Bone marrow (tissue), 2 donors: ENCODE results near the gene DCTN5.
"Not testable (repeated sequence)": the region's sequence is repeated elsewhere in the genome, so short reads cannot be mapped to it uniquely, and the experiment has no call there.

Experiments
- DNase-seq, 2 donors: peaks; one replicate each; lab custom pipeline; 2025; lab: John Stamatoyannopoulos, UW

Gene DCTN5

GRCh38 chr16:23694265-23694643, 53.0 kb downstream of the DCTN5 start:
- no peak for DNase-seq

- no peak for DNase-seq
Observed at GRCh38 chr16:23694644-23695373, 53.5 kb downstream of the DCTN5 start.

DNA sequence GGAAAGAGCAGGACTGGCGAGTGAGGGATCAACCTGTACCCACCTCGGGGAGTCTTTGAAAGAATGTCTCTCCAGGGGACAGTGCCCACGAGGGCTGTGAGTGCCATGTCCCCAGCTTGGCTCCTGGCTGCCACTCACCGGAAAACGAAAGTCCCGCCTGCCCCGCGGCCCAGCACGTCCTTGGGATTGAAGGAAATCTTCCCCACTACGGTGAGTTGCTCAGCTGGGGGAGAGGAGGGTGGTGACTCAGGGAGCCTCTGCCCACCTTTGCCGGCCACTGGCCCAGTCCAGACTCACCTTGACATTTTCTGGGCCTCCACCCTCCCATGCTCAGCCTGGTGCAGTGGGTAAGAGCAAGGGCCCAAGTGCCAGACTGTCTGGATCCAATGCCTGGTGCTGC, 54.5 kb downstream of the DCTN5 start:
- DNase-seq: no peak

- DNase-seq: no peak
Observed at GRCh38 chr16:23699100-23699499, 57.8 kb downstream of the DCTN5 start.

- no peak for DNase-seq
Observed at GRCh38 chr16:23700093-23700492, 58.8 kb downstream of the DCTN5 start.

DNA sequence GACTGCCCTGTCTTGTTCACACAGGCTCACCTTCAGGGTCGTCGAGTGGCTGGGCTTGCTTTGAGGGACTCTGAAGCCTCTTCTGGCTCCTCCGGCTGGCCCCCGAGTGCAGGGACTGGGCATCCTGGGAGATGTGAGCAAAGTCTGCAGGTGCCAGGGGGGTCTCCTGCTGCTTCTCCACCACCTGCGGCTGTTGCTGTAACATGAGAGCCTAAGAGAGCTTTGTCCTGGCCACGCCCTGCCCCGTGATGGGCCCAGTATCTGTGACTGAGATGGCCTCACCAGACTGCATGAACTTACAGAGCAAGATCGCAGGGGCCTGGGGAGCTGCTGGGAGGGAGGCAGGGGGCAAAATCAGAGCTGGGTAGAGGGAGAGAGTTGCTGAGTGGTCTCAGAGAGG, 59.2 kb downstream of the DCTN5 start:
- no peak for DNase-seq

DNA sequence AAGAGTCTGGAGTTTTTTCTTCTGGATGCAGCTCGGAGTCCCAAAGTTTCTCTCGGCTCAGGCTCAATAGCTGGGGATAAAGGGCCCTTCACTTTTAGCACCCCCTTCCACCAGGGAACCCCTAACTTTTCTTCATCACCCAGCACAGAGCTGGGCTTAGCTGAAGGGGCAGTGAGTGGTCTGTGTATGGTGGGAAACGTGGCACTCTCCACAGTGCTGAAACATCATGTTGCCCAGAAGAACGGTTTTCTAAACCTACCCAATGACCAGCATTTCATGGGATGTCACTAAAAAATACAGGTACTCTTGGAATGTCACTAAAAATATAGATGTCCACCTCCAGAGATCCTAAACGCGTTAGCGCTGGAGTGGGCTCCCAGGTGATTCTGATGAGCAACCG, 59.8 kb downstream of the DCTN5 start:
- no peak for DNase-seq

GRCh38 chr16:23702951-23703350, 61.7 kb downstream of the DCTN5 start:
- DNase-seq: no peak

GRCh38 chr16:23704772-23705516, 63.7 kb downstream of the DCTN5 start:
- no peak for DNase-seq

DNA sequence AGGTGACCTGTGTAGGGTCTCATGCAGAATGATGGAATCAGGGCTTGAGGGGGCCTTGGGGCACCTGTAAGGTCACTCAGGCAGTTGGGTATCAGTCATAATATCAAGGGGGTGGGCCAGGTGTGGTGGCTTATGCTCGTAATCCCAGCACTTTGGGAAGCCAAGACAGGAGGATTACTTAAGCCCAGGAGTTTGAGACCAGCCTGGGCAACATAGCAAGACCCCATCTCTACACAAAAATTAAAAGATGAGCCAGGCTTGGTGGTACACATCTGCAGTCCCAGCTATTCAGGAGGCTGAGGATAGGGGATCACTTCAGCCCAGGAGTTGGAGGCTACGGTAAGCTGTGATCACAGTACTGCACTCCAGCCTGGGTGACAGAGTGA, 64.2 kb downstream of the DCTN5 start:
- no peak for DNase-seq

DNA sequence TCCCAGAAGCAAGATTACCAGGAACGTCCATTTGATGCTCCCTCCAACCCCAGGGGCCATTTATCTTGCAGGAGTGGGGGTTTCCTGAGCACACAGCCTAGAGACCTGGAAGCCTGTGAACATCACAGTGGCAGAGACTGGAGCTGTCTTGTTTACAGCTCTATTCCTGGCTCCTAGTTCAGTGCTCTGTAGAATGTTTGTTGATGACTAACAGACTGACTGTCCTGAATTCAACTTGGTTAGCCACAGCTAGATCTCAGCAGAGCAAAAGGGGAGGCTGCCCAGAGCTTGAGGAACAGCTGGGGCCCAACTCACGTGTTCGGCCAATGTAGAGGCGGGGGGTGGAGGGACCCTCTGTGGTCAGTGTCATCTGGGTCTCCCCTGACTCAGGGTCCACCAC, 65.2 kb downstream of the DCTN5 start:
- no peak for DNase-seq

DNA sequence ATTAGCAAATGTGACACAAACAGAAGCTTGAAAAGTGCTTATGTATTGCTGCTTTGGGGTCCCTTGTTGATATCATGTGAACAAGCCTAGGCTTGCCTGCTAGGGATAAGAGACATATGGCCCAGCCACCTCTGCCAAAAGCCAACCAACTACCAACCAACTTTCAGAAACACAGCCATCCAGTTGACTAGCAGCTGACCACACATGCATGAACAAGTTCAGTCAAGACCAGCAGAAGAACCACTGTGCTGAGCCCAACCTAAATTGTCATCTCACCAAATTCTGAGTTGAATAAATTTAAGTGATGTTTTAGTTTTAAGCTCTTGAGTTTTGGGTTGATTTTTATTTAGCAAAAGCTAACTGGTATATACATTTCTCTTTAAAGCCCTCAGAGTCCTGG, 68.3 kb downstream of the DCTN5 start:
- no peak for DNase-seq

- no peak for DNase-seq
Observed at GRCh38 chr16:23710008-23710407, 68.7 kb downstream of the DCTN5 start.

- no peak for DNase-seq
Observed at GRCh38 chr16:23710504-23710903, 69.2 kb downstream of the DCTN5 start.

GRCh38 chr16:23711785-23712184, 70.5 kb downstream of the DCTN5 start:
- DNase-seq: no peak

DNA sequence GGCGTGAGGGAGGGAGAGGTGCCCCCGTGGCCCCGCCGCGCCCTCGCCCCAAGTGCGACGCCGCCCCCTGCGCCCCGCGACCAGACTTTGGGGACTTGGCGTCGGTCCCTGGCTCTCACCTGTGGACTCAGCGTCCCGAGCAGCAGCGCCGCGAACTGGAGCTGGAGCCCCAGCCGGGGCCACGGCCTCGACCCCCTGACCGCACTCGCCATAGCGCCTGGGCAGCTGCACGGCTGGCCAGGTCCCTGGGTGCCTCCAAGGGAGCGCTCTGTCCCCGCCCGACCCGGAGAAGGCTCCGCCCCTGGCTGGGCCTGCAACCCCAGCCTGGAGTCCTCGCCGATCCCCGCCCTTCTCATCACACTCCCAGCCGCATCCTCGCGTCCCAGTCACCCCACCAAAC, 71.7 kb downstream of the DCTN5 start, which contains the start of gene ERN2:
TSS of gene ERN2 (minus strand) at position 247 of the 400 bp plus-strand sequence. CDS start at position 212, 35 bp downstream.
- no peak for DNase-seq

DNA sequence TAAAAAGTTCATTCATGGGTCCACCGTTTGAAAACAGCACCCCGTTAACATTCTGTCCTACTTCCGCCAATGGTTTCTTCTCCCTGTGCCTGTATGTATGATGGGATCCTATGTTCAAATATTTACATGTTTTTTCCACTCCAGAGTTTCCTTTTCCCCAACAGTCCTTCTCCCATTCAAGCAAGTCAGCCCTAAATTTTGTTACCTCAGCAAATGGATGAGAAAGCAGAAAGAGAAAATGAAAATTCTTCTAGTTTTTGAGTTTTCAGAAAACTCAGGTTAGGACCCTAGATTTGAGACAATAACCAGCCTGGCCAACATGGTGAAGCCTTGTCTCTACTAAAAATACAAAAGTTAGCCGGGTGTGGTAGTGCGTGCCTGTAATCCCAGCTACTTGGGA, 75.2 kb downstream of the DCTN5 start:
- DNase-seq: no peak

DNA sequence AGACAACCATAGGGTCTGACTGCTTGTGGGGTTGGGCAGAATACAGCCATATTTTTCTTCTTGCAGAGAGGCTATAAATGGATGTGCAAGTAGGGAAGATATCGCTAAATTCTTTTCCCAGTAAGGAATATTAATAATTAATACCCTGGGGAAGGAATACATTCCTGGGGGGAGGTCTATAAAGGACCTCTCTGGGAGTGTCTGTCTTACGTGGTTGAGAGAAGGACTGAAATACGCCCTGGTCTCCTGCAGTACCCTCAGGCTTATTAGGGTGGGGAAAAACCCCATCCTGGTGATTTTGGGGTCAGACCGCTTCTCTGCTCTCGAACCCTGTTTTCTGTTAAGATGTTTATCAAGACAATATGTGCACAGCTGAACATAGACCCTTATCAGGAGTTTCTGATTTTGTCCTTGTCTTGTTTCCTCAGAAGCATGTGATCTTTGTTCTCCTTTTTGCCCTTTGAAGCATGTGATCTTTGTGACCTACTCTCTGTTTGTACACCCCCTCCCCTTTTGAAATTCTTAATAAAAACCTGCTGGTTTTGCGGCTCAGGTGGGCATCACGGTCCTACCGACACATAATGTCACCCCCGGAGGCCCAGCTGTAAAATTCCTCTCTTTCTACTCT, 81.5 kb downstream of the DCTN5 start:
- not testable (repeated sequence) for DNase-seq

- no peak for DNase-seq
Observed at GRCh38 chr16:23724096-23724784, 83.0 kb downstream of the DCTN5 start.

- DNase-seq: no peak
Observed at GRCh38 chr16:23724785-23725131, 83.5 kb downstream of the DCTN5 start.

DNA sequence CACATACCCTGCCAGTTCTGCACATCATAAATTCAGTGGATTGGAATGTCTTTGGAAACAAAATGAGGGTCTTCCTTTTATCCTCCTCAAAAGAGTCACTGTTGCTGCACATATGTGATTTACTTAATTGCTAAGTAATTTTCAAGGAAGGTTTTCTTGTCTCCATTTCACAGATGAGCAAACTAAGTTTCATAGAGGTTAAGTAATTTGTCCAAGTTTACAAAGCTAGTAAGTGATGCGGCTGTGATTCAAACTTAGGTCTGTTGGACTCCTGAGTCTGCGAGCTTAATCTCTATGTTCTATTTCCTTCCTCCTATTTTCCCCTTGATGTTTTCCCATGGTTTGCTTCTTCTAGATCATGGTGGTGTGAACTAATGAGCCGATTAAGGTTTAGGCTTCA, 85.4 kb downstream of the DCTN5 start:
- no peak for DNase-seq
